ENCODE results near the gene DEAF1.
A peak's percentile ranks its signal among the peaks of the same experiment; 100 is the strongest.
"Not testable (repeated sequence)": the region's sequence is repeated elsewhere in the genome, so short reads cannot be mapped to it uniquely, and the experiment has no call there.

The DEAF1 gene, protein sequence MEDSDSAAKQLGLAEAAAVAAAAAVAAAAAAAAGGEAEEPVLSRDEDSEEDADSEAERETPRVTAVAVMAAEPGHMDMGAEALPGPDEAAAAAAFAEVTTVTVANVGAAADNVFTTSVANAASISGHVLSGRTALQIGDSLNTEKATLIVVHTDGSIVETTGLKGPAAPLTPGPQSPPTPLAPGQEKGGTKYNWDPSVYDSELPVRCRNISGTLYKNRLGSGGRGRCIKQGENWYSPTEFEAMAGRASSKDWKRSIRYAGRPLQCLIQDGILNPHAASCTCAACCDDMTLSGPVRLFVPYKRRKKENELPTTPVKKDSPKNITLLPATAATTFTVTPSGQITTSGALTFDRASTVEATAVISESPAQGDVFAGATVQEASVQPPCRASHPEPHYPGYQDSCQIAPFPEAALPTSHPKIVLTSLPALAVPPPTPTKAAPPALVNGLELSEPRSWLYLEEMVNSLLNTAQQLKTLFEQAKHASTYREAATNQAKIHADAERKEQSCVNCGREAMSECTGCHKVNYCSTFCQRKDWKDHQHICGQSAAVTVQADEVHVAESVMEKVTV

GRCh38 chr11:694563-695287 lies at the start of gene DEAF1:
Gene DEAF1, minus strand, starts transcription at chr11:695222. Its CDS starts 175 bp downstream, at chr11:695047.
- DNase-seq, result peak; percentile 99

DNA sequence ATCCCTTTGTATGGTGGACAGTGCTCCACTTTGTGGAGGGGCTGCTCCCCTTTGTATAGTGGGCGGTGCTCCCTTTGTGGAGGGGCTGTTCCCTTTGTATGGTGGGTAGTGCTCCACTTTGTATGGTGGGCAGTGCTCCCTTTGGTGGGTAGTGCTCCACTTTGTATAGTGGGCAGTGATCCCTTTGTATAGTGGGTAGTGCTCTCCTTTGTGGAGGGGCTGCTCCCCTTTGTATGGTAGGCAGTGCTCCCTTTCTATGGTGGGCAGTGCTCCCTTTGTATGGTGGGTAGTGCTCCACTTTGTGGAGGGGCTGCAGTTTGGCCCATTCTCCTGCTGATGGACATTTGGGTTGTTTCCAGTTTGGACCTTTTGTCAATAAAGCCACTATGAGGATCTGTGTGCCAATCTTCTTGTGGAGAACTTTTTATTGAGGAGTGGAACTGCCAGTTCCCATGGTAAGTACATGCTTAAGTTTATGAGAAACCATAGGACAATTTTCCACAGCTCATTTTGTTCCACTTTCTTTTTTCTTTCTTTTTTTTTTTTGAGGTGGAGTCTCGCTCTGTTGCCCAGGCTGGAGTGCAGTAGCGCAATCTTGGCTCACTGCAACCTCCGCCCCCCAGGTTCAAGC lies 47.7 kb upstream of the DEAF1 start:
- no peak for DNase-seq

GRCh38 chr11:742156-742546 lies 47.1 kb upstream of the DEAF1 start:
- DNase-seq, result no peak

GRCh38 chr11:737899-738298 lies 42.9 kb upstream of the DEAF1 start:
- not testable (repeated sequence) for DNase-seq

DNA sequence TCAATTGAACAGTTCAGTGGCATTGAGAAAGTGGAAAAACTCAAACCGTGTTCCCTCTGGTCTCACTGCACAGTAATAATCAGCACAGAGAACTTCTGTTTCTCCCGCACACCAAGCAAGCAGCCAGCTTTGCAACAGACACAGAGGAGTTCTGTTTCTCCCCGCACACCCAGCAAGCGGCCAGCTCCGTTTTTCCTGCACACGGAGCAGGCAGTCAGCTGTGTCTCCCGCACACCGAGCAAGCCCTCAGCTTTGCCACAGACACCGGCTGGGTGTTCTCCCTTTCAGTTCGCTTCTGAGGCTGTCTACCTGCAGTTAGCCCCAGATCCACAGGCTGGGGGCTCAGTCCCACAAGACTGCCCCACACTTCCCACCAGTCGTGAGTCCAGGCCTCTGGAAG lies 42.3 kb upstream of the DEAF1 start:
- no peak for DNase-seq

DNA sequence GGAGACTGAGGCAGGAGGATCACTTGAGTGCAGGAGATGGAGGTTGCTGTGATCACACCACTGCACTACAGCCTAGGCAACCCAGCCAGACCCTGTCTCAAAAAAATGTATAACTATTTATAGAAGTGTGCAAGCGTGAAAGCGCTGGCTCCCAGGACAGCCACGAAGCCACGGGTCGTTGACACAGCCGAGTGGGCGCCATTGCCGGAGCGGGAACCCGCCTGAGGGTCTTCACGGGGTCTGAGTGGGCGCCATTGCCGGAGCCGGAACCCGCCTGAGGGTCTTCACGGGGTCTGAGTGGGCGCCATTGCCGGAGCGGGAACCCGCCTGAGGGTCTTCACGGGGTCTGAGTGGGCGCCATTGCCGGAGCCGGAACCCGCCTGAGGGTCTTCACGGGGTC lies 39.5 kb upstream of the DEAF1 start:
- DNase-seq, result not testable (repeated sequence)

DNA sequence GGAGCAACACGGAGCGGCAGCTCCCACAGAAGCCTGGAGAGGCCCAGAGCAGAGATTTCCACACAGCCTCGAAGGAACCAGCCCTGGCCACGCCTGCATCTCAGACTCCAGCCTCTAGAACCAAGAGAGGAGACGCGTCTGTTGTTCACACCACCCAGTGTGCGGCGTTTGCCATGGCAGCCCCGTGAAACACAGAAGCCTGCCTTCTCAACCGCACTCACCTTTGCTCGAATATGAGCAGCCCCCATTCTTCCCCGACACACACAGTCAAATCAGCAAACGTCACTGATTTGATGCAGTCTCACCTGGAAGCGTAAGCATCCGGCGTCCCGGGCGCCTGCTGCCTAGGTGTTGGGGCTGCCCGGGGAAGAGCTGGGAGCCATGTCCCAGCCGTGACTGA lies 38.0 kb upstream of the DEAF1 start:
- DNase-seq, result no peak

GRCh38 chr11:729492-730074 lies 34.6 kb upstream of the DEAF1 start:
- no peak for DNase-seq

DNA sequence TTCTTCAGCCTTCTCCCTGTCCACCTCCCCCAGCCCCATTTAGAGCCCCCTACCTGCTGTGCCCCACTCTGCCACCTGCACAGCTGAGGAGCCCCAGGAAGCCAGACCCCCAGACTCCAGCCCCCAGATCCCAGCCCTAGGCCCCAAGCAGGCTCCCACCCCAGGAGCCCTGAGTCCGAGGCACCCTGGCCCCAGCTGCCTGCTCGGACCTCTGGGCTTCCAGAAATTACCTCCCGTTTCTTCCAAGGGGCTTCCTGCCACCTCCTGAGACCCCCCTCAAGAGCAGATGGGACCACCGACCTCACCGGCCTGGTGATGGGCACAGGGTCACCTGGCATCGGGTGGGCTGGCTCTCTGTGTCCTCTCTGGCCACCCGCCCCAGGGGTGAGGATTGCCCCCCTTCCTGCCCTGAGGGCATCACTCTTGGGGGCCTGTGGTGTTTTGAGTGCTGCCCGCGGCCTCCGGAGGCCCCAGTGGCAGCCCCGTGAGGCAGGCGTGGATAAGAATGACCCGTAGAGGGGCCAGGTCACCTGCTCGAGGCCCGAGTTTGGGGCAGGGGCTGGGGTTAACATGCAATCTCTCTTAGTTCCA lies 34.0 kb upstream of the DEAF1 start:
- no peak for DNase-seq

DNA sequence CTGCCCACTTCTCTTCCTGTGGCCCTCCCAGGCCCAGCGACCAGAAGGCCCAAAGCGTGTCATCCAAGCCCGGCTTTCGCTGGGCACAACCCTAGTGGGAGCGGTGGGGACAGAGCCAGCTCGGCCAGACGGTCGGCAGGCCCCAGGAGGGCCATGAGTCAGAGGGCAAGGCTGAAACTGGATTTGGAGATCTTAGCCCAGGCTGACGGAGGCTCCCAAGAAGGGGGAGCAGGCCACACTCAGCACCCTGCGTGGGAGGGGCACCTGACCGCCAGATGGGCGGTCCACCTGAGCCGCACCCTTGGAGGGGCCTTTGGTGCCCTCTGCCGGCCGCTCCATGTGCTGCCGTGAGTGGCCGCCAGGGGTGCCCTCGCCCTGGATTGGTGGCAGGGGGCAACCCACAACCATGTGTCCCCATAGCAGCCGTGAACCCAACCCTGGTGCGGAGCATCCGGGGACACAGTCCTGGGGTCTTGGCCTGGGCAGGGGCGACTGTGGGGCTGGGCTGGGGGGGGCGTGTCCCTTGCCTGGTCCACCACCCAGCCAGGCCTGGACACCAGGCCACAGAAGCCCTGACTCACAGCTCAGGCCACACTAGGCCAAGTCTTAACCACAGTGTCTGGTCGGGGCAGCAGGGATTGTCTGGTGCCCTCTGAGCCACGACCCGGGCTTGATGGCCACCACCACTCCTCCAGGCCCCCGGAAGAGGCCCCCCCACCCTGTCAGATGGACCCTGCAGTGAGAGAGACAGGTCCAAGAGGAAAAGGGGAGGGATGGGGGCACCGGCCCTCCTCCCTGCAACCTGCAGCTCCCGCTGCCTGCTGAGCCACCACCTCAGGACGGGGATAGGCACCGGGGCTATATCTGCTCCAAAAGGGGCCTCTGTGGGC lies 33.1 kb upstream of the DEAF1 start:
- DNase-seq, result peak; percentile 87

GRCh38 chr11:727281-727701 lies 32.3 kb upstream of the DEAF1 start:
- no peak for DNase-seq

- peak; percentile 31 for DNase-seq
These were observed 31.5 kb upstream of the DEAF1 start for GRCh38 chr11:726278-727220.

- no peak for DNase-seq
These were observed 30.7 kb upstream of the DEAF1 start for GRCh38 chr11:725624-726202.

DNA sequence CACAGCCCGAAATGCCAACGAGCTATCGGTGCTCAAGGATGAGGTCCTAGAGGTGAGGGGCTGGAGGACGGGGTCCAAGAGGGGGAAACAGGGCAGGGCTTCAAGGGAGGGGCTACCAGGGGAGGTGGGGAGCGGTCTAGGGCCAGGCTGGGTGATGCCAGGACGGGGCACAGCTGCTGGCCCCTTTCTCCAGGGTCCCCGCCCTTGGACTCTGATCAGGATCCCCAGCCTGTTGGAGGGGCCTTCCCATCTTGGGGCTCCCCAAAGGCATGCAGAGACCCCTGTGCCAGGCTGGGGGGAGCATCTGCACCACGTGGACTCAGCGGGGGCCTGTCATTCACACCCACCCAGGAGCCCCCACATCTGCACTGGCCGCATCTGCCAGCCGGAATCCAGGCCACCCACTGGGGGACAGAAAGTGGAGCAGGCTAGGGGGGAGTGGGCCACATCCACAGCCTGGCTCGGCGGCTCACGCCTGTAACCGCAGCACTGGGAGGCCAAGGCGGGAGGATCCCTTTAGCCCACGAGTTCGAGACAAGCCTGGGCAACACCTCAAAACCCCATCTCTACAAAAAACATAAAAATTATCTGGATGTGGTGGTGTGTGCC lies 29.9 kb upstream of the DEAF1 start:
- no peak for DNase-seq

- no peak for DNase-seq
These were observed 29.2 kb upstream of the DEAF1 start for GRCh38 chr11:724049-724777.

GRCh38 chr11:723120-723883 lies 28.3 kb upstream of the DEAF1 start:
- DNase-seq, result peak; percentile 49

DNA sequence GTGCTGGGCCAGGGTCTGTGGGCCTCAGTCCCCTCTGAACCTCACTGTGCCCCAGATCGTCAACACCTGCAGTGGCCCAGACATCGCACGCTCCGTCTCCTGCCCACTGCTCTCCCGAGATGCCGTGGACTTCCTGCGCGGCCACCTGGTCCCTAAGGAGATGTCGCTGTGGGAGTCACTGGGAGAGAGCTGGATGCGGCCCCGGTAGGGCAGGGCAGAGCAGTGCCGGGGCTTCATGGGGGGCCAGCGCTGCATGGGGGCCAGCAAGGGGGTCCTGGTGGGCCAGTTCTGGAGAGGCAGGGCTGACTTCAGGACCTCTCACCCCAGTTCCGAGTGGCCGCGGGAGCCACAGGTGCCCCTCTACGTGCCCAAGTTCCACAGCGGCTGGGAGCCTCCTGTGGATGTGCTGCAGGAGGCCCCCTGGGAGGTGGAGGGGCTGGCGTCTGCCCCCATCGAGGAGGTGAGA lies 27.4 kb upstream of the DEAF1 start:
- DNase-seq, result no peak
